Heart right ventricle (tissue), 16 donors: Measurements from ENCODE around the gene TBCK. TPM values are rescaled to one million over a fixed set of nuclear protein-coding genes. Genes with fewer than 3 reads are reported as not detected.

ENCODE experiments used
- ATAC-seq, 8 donors: fragments of 200-7000 bp; cut with Tn5 transposase; one replicate each; pipeline ENCODE4 v1.9.1; 2020; ENCODE audit warnings: mild to moderate bottlenecking in 8 of 8, moderate library complexity in 8 of 8, moderate number of reproducible peaks in 1 of 8
- DNase-seq, 2 donors: peaks; one replicate each; pipeline ENCODE4 v3.0.0-alpha.2; 2020
- H3K27ac ChIP-seq, 10 donors: fragments of 200-600 bp; sonication (generic) in 2 of 10; one replicate each; pipeline versions ENCODE4 v1.5.0 to v1.8.0; 2020 to 2022; ENCODE audit warnings: mild to moderate bottlenecking in 3 of 10
- H3K27me3 ChIP-seq, 7 donors: fragments of 200-600 bp; one replicate each; pipeline ENCODE4 v1.8.0; 2021 to 2022; ENCODE audit warnings: mild to moderate bottlenecking in 2 of 7
- H3K36me3 ChIP-seq, 9 donors: fragments of 200-600 bp; sonication (generic) in 1 of 9; one replicate each; pipeline versions ENCODE4 v1.5.0 to v1.8.0; 2020 to 2022; ENCODE audit warnings: mild to moderate bottlenecking in 2 of 9
- H3K4me1 ChIP-seq, 9 donors: fragments of 200-600 bp; sonication (generic) in 1 of 9; one replicate each; pipeline versions ENCODE4 v1.5.0 to v1.8.0; 2020 to 2022; ENCODE audit warnings: mild to moderate bottlenecking in 4 of 9
- H3K4me3 ChIP-seq, 10 donors: fragments of 200-600 bp; sonication (generic) in 2 of 10; one replicate each; pipeline versions ENCODE4 v1.5.0 to v1.8.0; 2020 to 2022; ENCODE audit warnings: mild to moderate bottlenecking in 7 of 10, moderate library complexity in 2 of 10
- H3K9me3 ChIP-seq, 11 donors: fragments of 200-600 bp in 10 of 11; sonication (generic) in 2 of 11; one replicate each; pipeline versions ENCODE4 v1.5.0 to v1.8.0; 2013 to 2022; ENCODE audit warnings: mild to moderate bottlenecking in 2 of 11, control low read depth in 1 of 11, moderate library complexity in 1 of 11
- CTCF ChIP-seq, 9 donors: fragments of 200-600 bp; sonication (generic) in 2 of 9; IDR thresholded peaks; one replicate each; pipeline versions ENCODE4 v1.5.0 to v1.8.0; 2021 to 2022; ENCODE audit warnings: antibody characterized with exemption in 9 of 9, mild to moderate bottlenecking in 5 of 9, moderate library complexity in 1 of 9
- WGBS, 2 donors: extraction: QIAGEN DNeasy Blood & Tissue Kit; methylation state at CpG; one replicate each; pipeline ENCODE4 v1.1.7; 2013; ENCODE audit warnings: inconsistent platforms in 1 of 2; 5-methylcytosine and 5-hydroxymethylcytosine counted together
- intact Hi-C, 10 donors: fragments of 100-400 bp; cut with DNase I; formaldehyde crosslinking; loops; one replicate each; pipeline versions ENCODE4 v1.11.1 to v1.14.2; 2022
- polyA plus RNA-seq, 2 donors: library from polyadenylated mRNA; stranded (reverse); fragments of 200-250 nt; gene quantifications; one replicate each; pipeline ENCODE4 v1.2.3, GENCODE V29; 2013
- total RNA-seq, 10 donors: library from RNA; stranded (reverse); fragmentation: NEBNext Ultra II Directional in 3 of 10; extraction: Animal tissue kit (Norgen Biotek cat#: 25700) in 3 of 10; gene quantifications; one replicate each; pipeline versions ENCODE4 v1.2.1 to v1.2.4, GENCODE V29; 2021 to 2023
- donor health status: Arrhythmogenic right ventricular cardiomyopathy.
- donor health status: ischemic (EF 13 %, LVEDD 7.1; RV severe dilation, severe dysfunction).
- donor health status: healthy with polysubstance abuse.
- donor health status: DM: no; HTN: yes; CAD: no.
- donor health status: DM: no; HTN: no; CAD: no.
- donor health status: ischemic (EF 25% LVEDD 6.9; RV normal size, moderate dysfunction).
- donor health status: ischemic (EF 25% LVEDD 5.7; RV mildly dilated, moderate dysfunction).
- donor health status: healthy.
- donor health status: DM: yes; HTN: yes; CAD: no.
- donor health status: Ischemic cardiomyopathy.
- donor health status: ischemic (EF 35%, LVEDD 5.7; RV mildly dilated, moderate dysfunction).
- donor health status: nonischemic (EF 11% LVEDD 7.7; RV severe dilation, severe dysfunction).
- donor health status: DM: yes; HTN: yes; CAD: no.
- donor health status: PGD.
- donor health status: ischemic (EF 29% LVEDD 5.4; RV normal size, mild dysfunction).
- donor health status: nonischemic (EF 23%, LVEDD 6.1; RV moderate dilation, normal function).

TBCK gene
- total and polyA plus RNA-seq, 12 donors: 5.0 to 22.8 (median 17.4) TPM

DNA sequence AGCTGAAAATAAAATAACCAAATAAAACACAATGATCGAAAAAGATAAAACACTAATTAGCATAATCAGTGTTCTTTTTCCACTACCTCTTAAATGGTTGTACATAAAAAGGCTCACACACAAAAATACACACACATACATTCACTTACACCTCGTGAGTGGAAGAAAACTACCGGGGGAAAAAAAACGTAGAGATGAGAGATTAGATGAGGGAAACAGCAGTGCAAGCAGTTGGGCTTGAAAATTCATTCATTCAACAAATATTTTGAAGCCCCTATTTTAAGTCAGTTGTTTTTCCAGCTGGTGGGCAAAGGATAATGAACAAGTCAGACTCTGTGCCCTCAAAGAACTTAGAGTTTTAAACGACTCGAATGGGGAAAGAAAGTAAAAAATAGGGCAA, 1.0 kb downstream of the TBCK start:
- no peak for DNase-seq
- Histone ChIP-seq H3K27me3 (no peaks in the 10 kb centered on the region), H3K4me3 (peak overlapping the region in 9 of 10 donors; percentile 74 to 93 (median 88)), H3K36me3 (no peaks in the 10 kb centered on the region), H3K4me1 (peaks cover 4 to 52% (median 40%) of the 10 kb centered on the region in 9 donors), H3K9me3 (no peaks in the 10 kb centered on the region), H3K27ac (peak overlapping the region in 3 of 10 donors; percentile 89 to 97 (median 91))
- no peak for ATAC-seq
- TF ChIP-seq CTCF (IDR thresholded peaks at IDR 0.05): no peak
- WGBS, 2 donors: 38 to 39% methylated on average over 6 of the region's 6 CpGs
- intact Hi-C loops: loop anchor here in 1 of 10 donors (5.0 kb wide), 1 partner anchor 52 kb away; the partner anchor contains the start of gene GIMD1

- intact Hi-C loops: no loop called here
- Histone ChIP-seq H3K27ac (no peak overlapping the region), H3K27me3 (no peaks in the 10 kb centered on the region), H3K4me1 (peaks cover 4 to 35% (median 33%) of the 10 kb centered on the region in 9 donors), H3K36me3 (peaks cover 0 to 8% (median 6%) of the 10 kb centered on the region in 9 donors), H3K9me3 (no peaks in the 10 kb centered on the region), H3K4me3 (no peak overlapping the region)
- DNase-seq (no peak), ATAC-seq (no peak)
- no peak for TF ChIP-seq CTCF (IDR thresholded peaks at IDR 0.05)
- WGBS, 2 donors: 86% methylated on average over 3 of the region's 3 CpGs
Observed at GRCh38 chr4:106312997-106313522, 2.9 kb downstream of the TBCK start.

DNA sequence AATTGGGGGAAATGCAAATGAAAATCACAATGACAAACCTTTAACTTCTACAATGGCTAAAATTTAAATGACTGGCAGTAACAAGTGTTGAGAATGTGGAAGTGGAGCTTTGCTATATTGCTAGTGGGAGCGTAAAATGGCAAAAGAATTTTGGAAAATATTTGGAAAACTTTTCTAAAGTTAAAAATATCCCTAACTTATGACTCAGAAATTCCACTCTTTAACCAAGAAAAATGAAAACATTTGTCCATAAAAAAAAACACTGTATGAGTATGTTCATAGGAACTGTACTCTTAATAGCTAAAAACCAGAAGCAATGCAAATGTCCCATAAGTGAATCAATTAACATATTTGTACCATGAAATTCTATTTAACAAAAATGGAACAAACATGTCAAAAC, 3.6 kb downstream of the TBCK start:
- peaks cover under 1 to 28% (median 26%) of the 10 kb centered on the region in 9 donors for H3K4me1 ChIP-seq
- no peak for ATAC-seq
- H3K9me3 ChIP-seq: no peaks in the 10 kb centered on the region
- 79 to 83% methylated on average over 1 of the region's 1 CpG for WGBS, 2 donors
- DNase-seq: no peak
- no peak overlapping the region for H3K27ac ChIP-seq
- H3K4me3 ChIP-seq: no peak overlapping the region
- H3K27me3 ChIP-seq: no peaks in the 10 kb centered on the region
- intact Hi-C loops: no loop called here
- peaks cover 0 to 14% (median 6%) of the 10 kb centered on the region in 9 donors for H3K36me3 ChIP-seq
- no peak for TF ChIP-seq CTCF (IDR thresholded peaks at IDR 0.05)

DNA sequence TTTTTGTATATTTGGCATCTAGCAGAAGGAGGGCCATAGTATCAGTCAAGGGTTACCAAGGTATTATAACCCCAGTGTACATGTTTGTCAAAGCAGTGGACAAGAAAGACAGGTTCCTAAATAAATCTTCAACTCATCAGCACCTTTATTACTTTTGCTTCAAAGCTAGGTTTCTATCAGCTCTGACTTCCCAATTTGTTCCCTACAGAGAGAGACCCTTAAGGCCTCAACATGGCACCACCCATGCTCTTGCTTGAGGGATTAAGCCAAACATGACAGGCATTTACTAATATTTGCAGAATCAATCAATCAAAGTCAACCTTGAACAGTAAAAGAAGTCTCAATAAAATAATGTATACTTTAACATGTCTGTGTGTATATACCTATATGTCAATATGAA, 9.4 kb downstream of the TBCK start:
- ATAC-seq: no peak
- intact Hi-C loops: no loop called here
- no peak for TF ChIP-seq CTCF (IDR thresholded peaks at IDR 0.05)

More for the DNA sequence above, 9.4 kb downstream of the TBCK start:
- Histone ChIP-seq H3K27ac (no peak overlapping the region), H3K4me3 (no peak overlapping the region), H3K9me3 (no peaks in the 10 kb centered on the region), H3K4me1 (no peaks in the 10 kb centered on the region), H3K36me3 (peaks cover 0 to 55% (median 6%) of the 10 kb centered on the region in 9 donors), H3K27me3 (no peaks in the 10 kb centered on the region)
- no peak for DNase-seq
